Astrocyte of the spinal cord (primary cell): ENCODE measurements around the gene RIMS4.

Experiments used
- DNase-seq: peaks from one replicate; pipeline ENCODE4 v3.0.0; 2011; ENCODE audit warnings: low read depth, low spot score
- H3K4me3 ChIP-seq: 2 replicates; pipeline ENCODE4 v1.5.1; 2011; ENCODE audit warnings: low read depth, mild to moderate bottlenecking, low read length, moderate library complexity
- CTCF ChIP-seq: IDR thresholded peaks from 2 replicates; pipeline ENCODE4 v1.5.1; 2012; ENCODE audit warnings: low read depth, mild to moderate bottlenecking, low read length, inconsistent platforms
- in situ Hi-C: cut with HindIII; loops from 2 replicates; pipeline ENCODE4 v1.10.0; 2017; ENCODE audit warnings: low sequenced_read_pairs

Gene RIMS4

GRCh38 chr20:44839481-44839880 is 29.1 kb upstream of the RIMS4 start:
- in situ Hi-C loops, result no loop called here
- DNase-seq, result no peak
- no peak overlapping the region for H3K4me3 ChIP-seq
- no peak for TF ChIP-seq CTCF

GRCh38 chr20:44838521-44838920 is 28.2 kb upstream of the RIMS4 start:
- no peak for TF ChIP-seq CTCF
- no peak overlapping the region for H3K4me3 ChIP-seq
- in situ Hi-C loops, result no loop called here
- no peak for DNase-seq

- in situ Hi-C loops, result no loop called here
- DNase-seq, result no peak
- no peak for TF ChIP-seq CTCF
Measured at GRCh38 chr20:44837946-44838345, 27.6 kb upstream of the RIMS4 start.

GRCh38 chr20:44836601-44837120 is 26.3 kb upstream of the RIMS4 start:
- TF ChIP-seq CTCF, result no peak
- no peak for DNase-seq
- no peak overlapping the region for H3K4me3 ChIP-seq
- in situ Hi-C loops, result no loop called here

More at GRCh38 chr20:44837946-44838345, 27.6 kb upstream of the RIMS4 start:
- no peak overlapping the region for H3K4me3 ChIP-seq

- in situ Hi-C loops, result no loop called here
- H3K4me3 ChIP-seq, result no peak overlapping the region
- no peak for TF ChIP-seq CTCF
- no peak for DNase-seq
Measured at GRCh38 chr20:44835661-44836221, 25.4 kb upstream of the RIMS4 start.

GRCh38 chr20:44835116-44835515 is 24.8 kb upstream of the RIMS4 start:
- in situ Hi-C loops, result no loop called here

More at GRCh38 chr20:44835116-44835515, 24.8 kb upstream of the RIMS4 start:
- no peak overlapping the region for H3K4me3 ChIP-seq
- no peak for DNase-seq
- TF ChIP-seq CTCF, result no peak
